HG02973 (cell line): Measurements from ENCODE around the gene ZNF280C.
"Not testable (repeated sequence)": the region's sequence is repeated elsewhere in the genome, so short reads cannot be mapped to it uniquely, and the experiment has no call there.

Experiments
- ATAC-seq: cut with Tn5 transposase; IDR thresholded peaks from one replicate; pipeline ENCODE4 v1.9.1; 2021; ENCODE audit warnings: moderate library complexity; ENCODE audit not compliant: unreplicated experiment

The ZNF280C gene

DNA sequence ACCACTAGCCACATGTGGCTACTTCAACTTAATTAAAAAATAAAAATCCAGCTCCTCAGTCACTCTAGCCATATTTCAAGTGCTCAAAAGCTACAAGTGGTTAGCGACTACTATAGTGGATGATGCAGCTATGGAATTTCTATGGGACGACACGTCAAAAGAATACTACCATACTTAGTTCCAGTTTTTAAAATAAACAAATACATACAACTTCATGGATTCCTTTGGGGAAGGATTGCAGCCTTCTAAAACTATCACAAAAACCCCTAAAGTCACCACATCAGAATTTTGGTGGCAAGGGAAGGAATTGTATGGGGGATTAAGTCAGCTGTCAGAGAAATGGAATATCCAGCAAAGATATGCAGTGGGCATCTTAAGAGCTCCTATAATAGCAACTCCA, 6.5 kb downstream of the ZNF280C start:
- no peak for ATAC-seq

DNA sequence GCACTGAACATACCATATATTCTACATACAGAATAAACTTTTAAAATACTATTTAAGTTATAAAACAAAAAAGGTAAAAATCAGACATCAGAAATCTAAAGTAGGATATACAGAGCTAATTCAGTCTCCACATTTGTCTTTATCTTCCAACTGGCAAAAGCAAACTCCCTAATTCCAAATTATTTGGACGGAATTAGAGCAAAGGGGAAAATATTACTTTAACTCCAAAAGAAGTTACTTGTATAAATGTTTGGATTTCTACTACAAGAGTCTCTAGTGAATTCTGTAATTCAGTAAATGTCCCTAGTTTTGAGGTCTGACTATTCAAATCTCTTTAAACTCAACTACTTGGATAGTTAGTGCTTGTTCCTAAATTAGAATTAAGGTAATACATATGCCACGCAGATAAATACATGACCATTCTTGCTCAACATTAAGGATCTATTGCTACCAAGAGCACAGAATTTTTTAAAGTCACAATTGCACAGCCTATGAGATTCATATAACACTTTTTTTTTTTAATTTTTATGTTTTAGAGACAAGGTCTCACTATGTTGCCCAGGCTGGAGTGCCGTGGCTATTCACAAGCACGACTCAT, 7.3 kb downstream of the ZNF280C start:
- no peak for ATAC-seq

DNA sequence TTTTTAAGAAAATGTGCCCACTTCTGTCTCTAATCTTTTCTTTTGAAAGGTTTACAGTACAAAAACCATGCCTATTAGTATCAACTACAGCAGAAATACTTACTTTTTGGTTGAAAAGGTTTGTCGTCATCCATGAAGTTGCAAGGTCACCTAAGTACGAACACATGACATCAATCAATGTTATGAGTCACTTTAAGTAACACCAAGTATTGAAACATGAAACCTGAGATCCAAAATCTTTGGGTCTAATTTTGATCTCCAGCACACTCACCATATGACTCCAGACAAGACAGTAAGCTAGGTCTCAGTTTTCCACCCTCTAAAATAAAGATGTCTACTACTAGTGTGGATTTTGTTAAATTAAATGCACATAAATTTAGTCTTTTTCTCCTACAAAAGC, 8.4 kb downstream of the ZNF280C start:
- ATAC-seq: no peak

DNA sequence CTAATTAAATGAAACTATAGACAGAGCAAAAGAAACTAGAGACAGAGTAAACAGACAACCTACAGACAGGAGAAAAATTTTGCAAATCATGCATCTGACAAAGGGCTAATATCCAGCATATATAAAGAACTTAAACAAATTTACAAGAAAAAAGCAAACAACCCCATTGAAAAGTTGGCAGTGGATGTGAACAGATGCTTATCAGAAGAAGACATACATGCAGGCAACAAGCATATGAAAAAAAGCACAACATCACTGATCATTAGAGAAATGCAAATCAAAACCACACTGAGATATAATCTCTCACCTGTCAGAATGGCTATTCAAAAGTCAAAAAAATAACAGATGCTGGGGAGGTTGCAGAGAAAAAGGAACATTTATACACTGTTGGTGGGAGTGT, 14.8 kb downstream of the ZNF280C start:
- no peak for ATAC-seq

DNA sequence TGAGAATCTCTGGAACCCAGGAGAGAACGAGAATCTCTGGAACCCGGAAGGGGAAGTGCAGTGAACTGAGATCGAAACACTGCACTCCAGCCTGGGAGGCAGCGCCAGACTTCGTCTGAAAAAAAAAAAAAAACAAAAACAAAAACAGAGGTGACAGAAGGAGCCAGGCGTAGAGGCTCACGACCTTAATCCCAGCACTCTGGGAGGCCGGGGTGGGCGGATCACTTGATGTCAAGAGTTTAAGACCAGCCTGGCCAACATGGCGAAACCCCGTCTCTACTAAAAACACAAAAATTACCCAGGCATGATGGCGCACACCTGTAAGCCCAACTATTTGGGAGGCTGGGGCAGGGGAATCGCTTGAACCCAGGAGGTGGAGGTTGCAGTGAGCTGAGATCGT, 17.0 kb downstream of the ZNF280C start:
- ATAC-seq: no peak

DNA sequence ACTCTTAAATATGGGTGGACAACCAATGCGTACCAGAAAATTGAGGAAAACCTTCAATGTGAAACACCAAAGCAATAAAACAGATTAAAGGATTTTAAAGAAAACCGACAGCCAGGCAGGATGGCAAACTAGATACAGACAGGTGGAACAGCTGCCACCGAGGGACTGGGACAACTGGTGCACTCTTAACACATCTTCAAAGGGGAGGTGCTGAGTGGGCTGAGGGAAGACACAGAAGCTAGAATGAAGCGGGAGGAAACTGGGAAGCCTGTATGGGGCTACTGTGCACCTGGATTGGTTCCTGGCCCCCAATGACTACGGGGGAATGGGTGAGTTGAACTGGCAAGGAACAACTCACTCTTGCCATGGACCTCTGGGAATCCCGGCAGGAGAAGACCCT, 20.7 kb downstream of the ZNF280C start:
- no peak for ATAC-seq

DNA sequence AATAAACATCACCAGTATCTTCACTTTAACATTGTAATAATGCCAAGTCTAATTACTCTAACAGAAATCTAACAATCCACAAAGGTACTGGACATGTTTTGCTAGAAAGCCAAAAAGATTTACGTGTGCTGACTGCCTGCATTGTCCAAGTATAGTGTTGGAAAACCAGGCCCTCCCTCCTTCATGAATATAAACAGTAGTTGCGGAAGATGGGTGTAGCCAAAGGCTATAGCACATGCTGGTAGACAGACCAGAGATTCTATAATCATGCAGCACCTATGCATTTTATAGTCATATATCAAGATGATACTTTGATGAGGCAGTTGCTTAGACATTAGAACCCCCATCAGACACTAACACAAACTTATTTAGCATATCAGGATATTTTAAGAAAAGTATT, 22.6 kb downstream of the ZNF280C start:
- ATAC-seq: no peak

DNA sequence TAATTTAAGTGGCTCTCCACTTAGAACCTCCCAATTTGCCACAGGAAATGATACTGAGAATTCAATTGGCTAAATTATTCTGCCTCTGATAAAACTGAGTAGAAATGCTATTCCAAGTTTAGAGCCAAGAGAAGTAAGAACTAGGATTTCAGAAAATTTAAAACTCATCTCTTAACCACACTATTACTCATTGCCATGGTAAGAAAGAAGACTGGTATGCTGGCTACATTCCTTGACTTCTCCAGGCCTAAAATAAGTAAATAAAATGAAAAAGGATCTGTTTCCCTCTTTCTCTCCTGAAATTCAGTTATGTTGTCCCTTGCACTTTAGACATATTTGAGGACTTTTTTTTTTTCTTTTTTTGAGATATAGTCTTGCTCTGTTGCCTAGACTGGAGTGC, 23.3 kb downstream of the ZNF280C start:
- no peak for ATAC-seq

DNA sequence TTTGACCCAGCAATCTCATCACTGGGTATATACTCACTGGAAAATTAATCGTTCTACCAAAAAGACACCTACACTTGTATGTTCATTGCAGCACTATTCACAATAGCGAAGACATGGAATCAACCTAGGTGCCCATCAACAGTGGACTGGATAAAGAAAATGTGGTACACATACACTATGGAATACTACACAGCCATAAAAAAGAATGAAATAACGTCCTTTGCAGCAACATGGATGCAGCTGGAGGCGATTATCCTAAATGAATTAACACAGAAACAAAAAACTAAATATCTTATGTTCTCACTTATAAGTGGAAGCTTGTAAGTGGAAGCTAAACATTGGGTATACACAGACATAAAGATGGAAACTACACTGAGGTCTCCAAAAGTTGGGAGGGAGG, 37.5 kb downstream of the ZNF280C start:
- ATAC-seq: not testable (repeated sequence)

DNA sequence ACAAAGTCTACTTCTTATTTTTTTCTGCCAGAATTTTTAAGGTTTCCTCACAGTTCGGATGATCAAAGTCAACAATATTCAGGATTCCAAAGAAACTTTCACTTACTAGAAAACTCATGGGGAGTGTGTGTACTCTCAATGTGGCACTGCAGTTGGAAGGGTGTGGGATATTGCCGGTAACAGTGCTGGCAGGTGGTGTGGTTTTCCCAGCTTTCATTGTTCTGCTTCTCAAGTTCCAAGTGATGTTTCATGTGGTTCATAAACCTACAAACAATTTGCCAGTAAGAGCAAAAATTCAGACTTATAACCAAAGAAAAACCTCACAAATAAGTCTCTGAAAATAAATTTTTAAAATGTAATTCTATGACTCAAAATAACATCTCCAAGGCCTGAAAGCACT, 39.8 kb downstream of the ZNF280C start:
- no peak for ATAC-seq

DNA sequence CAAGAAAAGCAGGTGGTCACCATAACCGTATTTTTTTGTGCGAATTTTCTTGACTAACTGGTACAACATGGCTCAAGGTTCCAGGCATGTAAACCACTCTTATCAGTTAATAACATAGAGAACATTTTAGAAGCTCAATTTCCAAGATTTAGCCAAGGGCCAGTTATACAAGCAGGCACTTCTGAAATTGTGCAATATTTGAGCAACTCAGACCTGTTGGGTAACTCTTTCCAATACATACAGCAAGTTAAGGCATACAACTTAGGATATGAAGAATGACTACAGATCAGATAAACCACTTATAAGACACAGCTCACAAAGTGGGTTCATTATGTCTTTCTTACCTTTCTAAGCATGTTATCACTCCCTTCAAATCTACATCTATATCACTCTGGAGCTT, 43.9 kb downstream of the ZNF280C start:
- ATAC-seq: no peak

DNA sequence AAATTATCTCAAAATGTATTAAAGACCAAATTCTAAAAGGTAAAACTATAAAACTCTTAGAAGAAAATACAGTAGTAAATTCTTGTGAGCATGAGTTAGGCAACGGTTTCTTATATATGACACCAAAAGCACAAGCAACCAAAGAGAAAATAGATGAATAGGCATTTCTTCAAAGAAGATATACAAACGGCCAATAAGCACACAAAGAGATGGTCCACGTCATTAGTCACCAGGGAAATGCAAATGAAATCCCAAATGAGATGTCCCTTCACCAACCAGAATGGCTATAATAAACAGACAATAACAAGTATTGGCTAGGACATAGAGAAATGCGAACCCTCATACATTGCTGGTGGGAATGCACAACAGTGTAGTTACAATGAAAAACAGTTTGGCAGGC, 52.4 kb downstream of the ZNF280C start:
- ATAC-seq: no peak

DNA sequence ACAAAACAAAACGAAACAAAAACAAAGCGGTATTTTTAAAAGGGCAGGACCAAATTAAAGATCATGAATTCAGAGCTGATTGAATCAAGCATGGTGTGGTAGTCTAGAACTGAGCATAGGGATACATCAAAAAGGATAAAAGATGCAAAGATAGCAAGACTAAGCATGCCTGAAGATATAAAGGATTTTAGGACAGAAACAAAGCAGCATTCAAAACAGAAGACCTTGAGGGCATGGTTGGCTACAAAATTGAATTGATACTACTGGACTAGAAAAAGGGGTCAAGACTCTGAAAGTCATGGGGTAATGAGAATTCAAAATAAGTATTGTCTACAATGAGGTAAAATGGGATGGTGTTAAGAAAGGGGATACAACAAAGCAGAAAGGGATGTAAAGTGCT, 55.3 kb downstream of the ZNF280C start:
- no peak for ATAC-seq

DNA sequence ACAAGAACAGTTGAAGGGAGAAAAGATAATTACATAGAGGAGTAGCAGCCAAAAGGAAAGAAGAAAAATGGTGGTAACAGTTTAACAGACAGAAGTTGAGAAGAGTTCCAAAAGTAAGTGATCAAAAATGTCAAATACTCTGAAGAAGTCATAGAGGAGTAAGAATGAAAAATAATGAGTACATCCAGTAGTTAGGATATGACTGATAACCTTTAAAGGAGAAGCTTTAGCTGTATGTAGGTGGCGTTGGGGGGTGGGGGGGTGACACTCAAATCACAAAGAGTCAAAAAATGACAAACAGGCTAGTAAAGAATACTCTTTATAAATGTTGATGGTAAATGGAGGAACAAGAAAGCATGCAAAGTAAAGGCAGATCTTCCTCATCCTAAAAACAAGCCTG, 56.3 kb downstream of the ZNF280C start:
- no peak for ATAC-seq

DNA sequence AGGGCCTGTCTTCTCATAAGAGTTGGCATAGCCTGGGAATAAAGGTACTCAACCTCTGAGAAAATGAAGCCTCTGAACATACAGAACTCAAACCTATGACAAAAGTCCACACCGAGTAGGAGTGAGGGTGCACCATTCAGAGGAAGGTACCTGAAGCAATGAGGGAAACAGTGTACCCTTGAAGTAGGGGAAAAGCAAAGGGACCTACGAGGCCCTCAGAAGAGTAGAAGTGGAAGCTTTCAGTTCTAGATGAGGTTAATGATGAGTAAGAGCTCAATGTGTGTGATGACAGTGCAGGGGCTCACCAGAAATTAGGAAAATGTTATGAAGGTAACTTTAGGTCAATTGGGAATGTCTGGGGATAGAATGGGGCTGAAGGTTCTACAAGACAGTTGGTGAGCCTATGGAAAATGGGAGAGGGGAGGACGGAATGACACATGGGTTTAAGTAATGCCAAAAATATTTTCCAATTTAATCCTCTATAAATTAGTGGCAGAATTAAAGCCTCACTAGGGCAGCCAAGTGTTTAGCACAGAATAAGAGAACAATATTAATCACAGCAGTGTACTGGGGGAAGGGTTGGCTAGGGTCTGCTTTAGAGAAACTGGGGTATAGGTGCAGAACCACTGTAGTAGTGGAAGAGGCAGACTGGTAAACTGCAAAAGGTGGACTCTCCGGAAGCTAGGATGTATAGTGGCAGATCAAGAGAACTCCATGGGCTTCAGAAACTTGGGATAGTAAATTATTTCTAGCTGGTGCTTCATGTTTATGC, 57.1 kb downstream of the ZNF280C start:
- ATAC-seq: no peak

DNA sequence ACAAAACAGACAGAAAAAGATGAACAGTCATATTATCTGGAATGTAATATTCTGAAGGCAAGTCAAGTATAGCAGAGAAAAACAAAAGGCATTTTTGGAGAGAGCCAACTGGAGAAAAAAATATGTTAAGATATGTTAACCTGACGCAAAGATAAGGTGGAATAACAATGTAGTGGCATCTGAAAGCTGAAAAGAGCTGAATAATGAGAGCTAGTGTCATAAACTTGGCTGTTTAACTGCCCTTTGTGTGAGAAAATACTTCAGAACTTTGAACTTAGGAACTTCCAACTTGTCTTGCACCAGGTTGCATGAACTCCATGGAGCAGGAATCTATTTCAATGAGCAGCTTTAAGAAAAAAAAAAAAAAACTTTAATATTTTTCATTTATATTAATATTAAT, 64.1 kb downstream of the ZNF280C start:
- no peak for ATAC-seq

DNA sequence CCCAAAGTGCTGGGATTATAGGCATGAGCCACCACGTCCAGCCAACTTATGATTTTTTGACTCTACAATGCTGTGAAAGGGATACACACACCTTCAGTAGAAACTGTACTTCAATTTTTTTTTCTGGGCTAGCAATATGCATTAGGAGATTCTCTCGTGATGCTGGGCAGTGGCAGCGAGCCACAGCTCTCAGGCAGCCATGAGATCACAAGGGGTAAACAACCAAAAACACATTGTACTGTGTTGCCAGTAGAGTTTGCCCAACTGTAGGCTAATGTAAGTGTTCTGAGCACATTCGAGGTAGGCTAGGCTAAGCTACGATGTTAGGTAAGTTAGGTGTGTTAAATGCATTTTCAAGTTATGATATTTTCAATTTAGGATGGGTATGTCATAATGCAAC, 71.2 kb downstream of the ZNF280C start:
- no peak for ATAC-seq

DNA sequence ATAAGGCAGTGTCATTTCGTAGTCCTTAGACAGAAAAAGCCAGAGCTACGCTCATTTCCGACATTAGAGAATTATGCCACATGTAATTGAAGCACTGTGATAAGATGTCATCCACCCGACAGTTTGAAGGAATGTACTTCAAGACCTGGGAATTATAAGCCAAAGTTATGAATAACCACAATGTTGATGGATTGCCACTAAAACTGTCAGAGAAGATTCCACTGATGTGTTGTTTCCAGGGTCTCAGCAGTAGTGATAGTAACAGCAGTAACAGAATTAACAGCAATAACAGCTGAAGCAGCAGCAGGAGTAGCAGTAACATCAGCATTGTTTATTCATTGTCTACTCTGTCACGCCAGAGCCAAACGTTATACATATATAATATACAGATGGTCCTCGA, 72.2 kb downstream of the ZNF280C start:
- no peak for ATAC-seq

DNA sequence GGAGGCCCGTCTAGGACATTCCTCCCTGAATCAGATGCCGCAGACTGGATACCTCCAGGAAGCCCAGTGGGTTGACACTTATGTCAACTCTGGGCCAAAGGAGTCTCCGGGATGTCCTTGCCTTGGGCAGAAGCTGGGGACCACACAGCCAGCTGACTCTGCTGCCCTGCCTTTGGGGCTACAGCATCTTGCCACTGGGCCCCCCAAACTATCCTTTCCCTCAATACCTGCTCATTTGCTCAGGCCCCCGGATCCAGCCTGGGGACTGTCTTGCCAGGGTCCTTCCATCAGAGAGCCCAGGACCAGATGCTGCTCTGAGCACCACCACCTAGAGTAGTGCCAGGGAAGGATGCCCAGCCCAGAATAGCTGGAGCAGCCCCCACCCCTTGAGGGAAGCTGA, 77.9 kb downstream of the ZNF280C start:
- ATAC-seq: no peak

DNA sequence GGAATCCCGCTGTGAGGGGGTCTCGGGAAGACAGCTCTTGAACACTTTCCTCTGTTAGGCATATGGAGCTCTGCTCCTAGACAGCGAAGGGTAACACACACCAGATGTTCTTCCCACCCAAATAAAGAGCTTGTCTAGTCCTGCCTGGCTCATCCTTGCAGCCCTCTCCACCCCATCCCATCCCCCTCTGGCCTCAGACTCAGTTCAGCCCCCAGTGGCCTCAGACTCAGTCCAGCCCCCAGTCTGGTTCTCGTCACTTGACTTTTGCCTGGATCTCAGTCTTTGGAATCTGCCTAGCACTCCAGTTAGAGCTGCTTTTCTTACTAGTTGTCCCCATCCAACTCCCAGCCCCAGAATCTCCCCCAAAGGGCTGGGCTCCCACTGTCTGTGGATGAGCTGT, 82.0 kb downstream of the ZNF280C start:
- no peak for ATAC-seq

DNA sequence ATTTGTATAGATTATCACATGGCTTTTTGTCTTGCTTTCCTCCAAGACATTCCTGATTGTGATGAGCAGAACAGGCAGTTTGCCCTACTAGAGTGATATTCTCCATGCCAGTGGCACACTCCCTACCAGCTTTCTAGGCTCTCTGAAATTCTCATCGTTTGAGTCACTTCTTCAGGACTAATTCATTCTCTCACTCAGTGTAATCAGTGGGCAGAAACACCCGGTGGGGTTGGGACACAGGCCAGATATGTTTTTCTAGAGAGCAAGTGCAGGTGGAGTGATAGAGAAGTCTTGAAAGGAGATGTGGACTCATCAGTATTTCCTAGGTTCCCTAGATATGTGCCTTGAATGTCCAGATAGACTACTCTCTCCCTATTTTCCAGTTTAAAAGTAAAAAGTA, 83.8 kb downstream of the ZNF280C start:
- ATAC-seq: no peak

DNA sequence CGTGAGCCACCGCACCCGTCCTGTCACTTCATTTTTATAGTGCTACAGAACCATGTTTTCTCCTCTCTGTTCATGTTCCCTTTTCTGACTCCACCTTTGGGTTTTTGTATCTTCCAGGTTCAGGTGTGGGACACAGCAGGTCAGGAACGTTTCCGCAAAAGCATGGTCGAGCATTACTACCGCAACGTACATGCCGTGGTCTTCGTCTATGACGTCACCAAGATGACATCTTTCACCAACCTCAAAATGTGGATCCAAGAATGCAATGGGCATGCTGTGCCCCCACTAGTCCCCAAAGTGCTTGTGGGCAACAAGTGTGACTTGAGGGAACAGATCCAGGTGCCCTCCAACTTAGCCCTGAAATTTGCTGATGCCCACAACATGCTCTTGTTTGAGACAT, 84.5 kb downstream of the ZNF280C start:
- ATAC-seq: no peak
